WTC11 (cell line): Measurements from ENCODE around the gene NUDT17. TPM values are rescaled to one million over a fixed set of nuclear protein-coding genes. Genes with fewer than 3 reads are reported as not detected.

Experiments used
- ATF6 ChIP-seq: sonication (generic); formaldehyde crosslinking; IDR thresholded peaks from 2 replicates; pipeline ENCODE4 v1.8.1; 2023; ENCODE audit warnings: mild to moderate bottlenecking, missing genetic modification reagents
- CREB1 ChIP-seq: sonication (generic); formaldehyde crosslinking; IDR thresholded peaks from 2 replicates; pipeline ENCODE4 v1.8.0; 2023; ENCODE audit warnings: mild to moderate bottlenecking, missing genetic modification reagents
- CTCF ChIP-seq: fragments of 200-600 bp; IDR thresholded peaks from 2 replicates; pipeline ENCODE4 v1.8.0; 2022; ENCODE audit warnings: antibody characterized with exemption
- E2F5 ChIP-seq: sonication (generic); formaldehyde crosslinking; IDR thresholded peaks from 2 replicates; pipeline ENCODE4 v1.8.1; 2022; ENCODE audit warnings: mild to moderate bottlenecking, moderate library complexity, missing genetic modification reagents
- ELF4 ChIP-seq: sonication (generic); formaldehyde crosslinking; IDR thresholded peaks from 2 replicates; pipeline ENCODE4 v1.8.1; 2022; ENCODE audit warnings: low read depth, mild to moderate bottlenecking, moderate library complexity, missing genetic modification reagents
- GRHL2 ChIP-seq: fragments of 250-450 bp; sonication (Bioruptor Pico); IDR thresholded peaks from 2 replicates; pipeline ENCODE4 v1.8.0; 2022; ENCODE audit warnings: mild to moderate bottlenecking, moderate library complexity; ENCODE audit not compliant: insufficient replicate concordance, severe bottlenecking
- IRF2 ChIP-seq: sonication (generic); formaldehyde crosslinking; IDR thresholded peaks from 2 replicates; pipeline ENCODE4 v1.8.0; 2022; ENCODE audit warnings: low read depth, missing genetic modification reagents, borderline replicate concordance
- JAZF1 ChIP-seq: fragments of 250-450 bp; sonication (Bioruptor Pico); IDR thresholded peaks from 2 replicates; pipeline ENCODE4 v1.9.0; 2021; ENCODE audit warnings: moderate library complexity, mild to moderate bottlenecking, inconsistent platforms
- MLX ChIP-seq: sonication (generic); formaldehyde crosslinking; IDR thresholded peaks from 2 replicates; pipeline ENCODE4 v1.8.1; 2023; ENCODE audit warnings: mild to moderate bottlenecking, missing genetic modification reagents, moderate library complexity
- NR1H2 ChIP-seq: sonication (generic); formaldehyde crosslinking; IDR thresholded peaks from 2 replicates; pipeline ENCODE4 v1.9.0; 2021; ENCODE audit warnings: mild to moderate bottlenecking, moderate library complexity, missing genetic modification reagents
- NR2C2 ChIP-seq: sonication (generic); formaldehyde crosslinking; IDR thresholded peaks from 2 replicates; pipeline ENCODE4 v1.8.0; 2022; ENCODE audit warnings: mild to moderate bottlenecking, missing genetic modification reagents
- NR3C1 ChIP-seq: sonication (generic); formaldehyde crosslinking; conservative IDR thresholded peaks from 2 replicates; pipeline ENCODE4 v1.8.1; 2023; ENCODE audit warnings: low read depth, mild to moderate bottlenecking, missing genetic modification reagents
- OVOL2 ChIP-seq: fragments of 250-450 bp; sonication (Bioruptor Pico); IDR thresholded peaks from 2 replicates; pipeline ENCODE4 v1.9.0; 2021; ENCODE audit warnings: mild to moderate bottlenecking, borderline replicate concordance
- TEAD1 ChIP-seq: sonication (generic); formaldehyde crosslinking; IDR thresholded peaks from 2 replicates; pipeline ENCODE4 v1.8.0; 2022; ENCODE audit warnings: mild to moderate bottlenecking, missing genetic modification reagents
- TEAD4 ChIP-seq: sonication (generic); formaldehyde crosslinking; IDR thresholded peaks from 2 replicates; pipeline ENCODE4 v1.8.0; 2022; ENCODE audit warnings: mild to moderate bottlenecking, missing genetic modification reagents
- USF1 ChIP-seq: sonication (generic); formaldehyde crosslinking; IDR thresholded peaks from 2 replicates; pipeline ENCODE4 v1.8.0; 2022; ENCODE audit warnings: mild to moderate bottlenecking, missing genetic modification reagents
- USF2 ChIP-seq: sonication (generic); formaldehyde crosslinking; IDR thresholded peaks from 2 replicates; pipeline ENCODE4 v1.8.1; 2023; ENCODE audit warnings: mild to moderate bottlenecking, missing genetic modification reagents, moderate library complexity
- ZBTB43 ChIP-seq: sonication (generic); formaldehyde crosslinking; IDR thresholded peaks from 2 replicates; pipeline ENCODE4 v1.8.1; 2023; ENCODE audit warnings: mild to moderate bottlenecking, missing genetic modification reagents
- ZNF219 ChIP-seq: sonication (generic); formaldehyde crosslinking; IDR thresholded peaks from 2 replicates; pipeline ENCODE4 v1.8.0; 2023; ENCODE audit warnings: missing genetic modification reagents, mild to moderate bottlenecking, borderline replicate concordance
- ZNF281 ChIP-seq: sonication (generic); formaldehyde crosslinking; IDR thresholded peaks from 2 replicates; pipeline ENCODE4 v1.8.0; 2023; ENCODE audit warnings: mild to moderate bottlenecking, missing genetic modification reagents
- total RNA-seq: library from RNA; stranded (reverse); gene quantifications from 3 replicates; pipeline ENCODE4 v1.2.3, GENCODE V29; 2021

Gene NUDT17
- total RNA-seq, 1 experiment from 2014 or later: 2.7 TPM

- no peak for TF ChIP-seq NR3C1
- no peak for TF ChIP-seq MLX (CRISPR knock-in tag)
- no peak for TF ChIP-seq IRF2 (CRISPR knock-in tag)
- no peak for TF ChIP-seq TEAD4 (CRISPR knock-in tag)
- no peak for TF ChIP-seq ZNF281 (CRISPR knock-in tag)
- peak; percentile 95 for TF ChIP-seq USF2 (CRISPR knock-in tag)
- peak; percentile 60; the same call in 1 of the 2 replicates for TF ChIP-seq TEAD1 (CRISPR knock-in tag)
- 0 out of 2 replicates have a peak, but pooled peaks have one; percentile 65 for TF ChIP-seq ELF4
- TF ChIP-seq CTCF: no peak
- TF ChIP-seq NR2C2 (CRISPR knock-in tag): no peak
- TF ChIP-seq NR1H2 (CRISPR knock-in tag): no peak
- TF ChIP-seq ATF6: no peak
- peak; percentile 91 for TF ChIP-seq USF1 (CRISPR knock-in tag)
- no peak for TF ChIP-seq ZNF219 (CRISPR knock-in tag)
- TF ChIP-seq OVOL2: no peak
- no peak for TF ChIP-seq ZBTB43 (CRISPR knock-in tag)
- TF ChIP-seq GRHL2 (CRISPR knock-in tag): no peak
- no peak for TF ChIP-seq JAZF1
- TF ChIP-seq E2F5 (CRISPR knock-in tag): peak; percentile 87; the same call in 1 of the 2 replicates
- no peak for TF ChIP-seq CREB1
Observed at GRCh38 chr1:145823565-145824498, 21.6 kb upstream of the NUDT17 start, which contains the start of the genes POLR3C and RNF115 (continued).
